GM23248 (cell line): ENCODE results near the gene MYO3A. TPM values are rescaled to one million over a fixed set of nuclear protein-coding genes. Genes with fewer than 3 reads are reported as not detected.

Experiments used
- DNase-seq: peaks from one replicate; pipeline ENCODE4 v3.0.0-alpha.2; 2015
- H2AFZ ChIP-seq: fragments of 200-600 bp; sonication (generic); 2 replicates; pipeline ENCODE4 v1.6.1; 2016; ENCODE audit warnings: antibody characterized with exemption
- H3F3A ChIP-seq: fragments of 200-600 bp; sonication (generic); 2 replicates; pipeline ENCODE4 v1.6.1; 2016; ENCODE audit warnings: mild to moderate bottlenecking, antibody characterized with exemption, mixed run types; ENCODE audit not compliant: insufficient read depth
- H3K27ac ChIP-seq: fragments of 200-600 bp; sonication (generic); 2 replicates; pipeline ENCODE4 v1.5.1; 2016; ENCODE audit warnings: mild to moderate bottlenecking
- H3K27me3 ChIP-seq: fragments of 200-600 bp; sonication (generic); replicated peaks from 2 replicates; pipeline ENCODE4 v1.6.1; 2016; ENCODE audit warnings: mild to moderate bottlenecking; ENCODE audit not compliant: insufficient read depth
- H3K36me3 ChIP-seq: fragments of 200-600 bp; sonication (generic); 2 replicates; pipeline ENCODE4 v1.6.1; 2016; ENCODE audit warnings: low read depth, mild to moderate bottlenecking
- H3K4me1 ChIP-seq: fragments of 200-600 bp; sonication (generic); 2 replicates; pipeline ENCODE4 v1.6.1; 2016; ENCODE audit warnings: mild to moderate bottlenecking; ENCODE audit not compliant: insufficient read depth
- H3K4me2 ChIP-seq: fragments of 200-600 bp; sonication (generic); one replicate; pipeline ENCODE4 v1.6.1; 2016; ENCODE audit warnings: mild to moderate bottlenecking; ENCODE audit not compliant: unreplicated experiment
- H3K4me3 ChIP-seq: fragments of 200-600 bp; sonication (generic); 2 replicates; pipeline ENCODE4 v1.5.1; 2016; ENCODE audit warnings: mild to moderate bottlenecking
- H3K79me2 ChIP-seq: fragments of 200-600 bp; sonication (generic); 2 replicates; pipeline ENCODE4 v1.6.1; 2016; ENCODE audit warnings: mild to moderate bottlenecking; ENCODE audit not compliant: insufficient read depth
- H3K9ac ChIP-seq: fragments of 200-600 bp; sonication (generic); 2 replicates; pipeline ENCODE4 v1.6.1; 2016; ENCODE audit warnings: mild to moderate bottlenecking
- H3K9me2 ChIP-seq: fragments of 200-600 bp; sonication (generic); 2 replicates; pipeline ENCODE4 v1.6.1; 2016; ENCODE audit warnings: mixed run types, mild to moderate bottlenecking, moderate library complexity; ENCODE audit not compliant: insufficient read depth
- H3K9me3 ChIP-seq: fragments of 200-600 bp; sonication (generic); one replicate; pipeline ENCODE4 v1.6.1; 2017; ENCODE audit warnings: low read depth
- H4K20me1 ChIP-seq: fragments of 200-600 bp; sonication (generic); 2 replicates; pipeline ENCODE4 v1.6.0; 2016; ENCODE audit not compliant: insufficient read depth
- EZH2 ChIP-seq: fragments of 200-600 bp; sonication (generic); IDR thresholded peaks from 2 replicates; pipeline ENCODE4 v1.6.1; 2018; ENCODE audit warnings: antibody characterized with exemption, mild to moderate bottlenecking; ENCODE audit not compliant: insufficient read depth, poor library complexity, severe bottlenecking
- EZH2phosphoT487 ChIP-seq: fragments of 200-600 bp; sonication (generic); IDR thresholded peaks from 2 replicates; pipeline ENCODE4 v1.6.1; 2018; ENCODE audit warnings: antibody characterized with exemption, moderate library complexity, mild to moderate bottlenecking, low read depth; ENCODE audit not compliant: insufficient read depth
- WGBS, 2 experiments: methylation state at CpG; one replicate each; pipeline ENCODE4 v1.1.6; 2015 to 2017; ENCODE audit warnings: low lambda C conversion rate in 2 of 2, low coverage in 1 of 2; ENCODE audit errors: missing lambda C conversion rate in 2 of 2; 5-methylcytosine and 5-hydroxymethylcytosine counted together
- in situ Hi-C: fragments of 300-500 bp; cut with MboI; formaldehyde crosslinking; loops from 2 replicates; pipeline ENCODE4 v1.15.0; 2020
- polyA plus RNA-seq: library from polyadenylated mRNA; unstranded; fragments of >200 nt; fragmentation: Nextera tagmentation; extraction: Ambion mirVana; gene quantifications from 2 replicates; pipeline ENCODE4 v1.2.1, GENCODE V29; 2016
- total RNA-seq: library from RNA; depleted of rRNA; stranded (reverse); fragments of >200 nt; shearing (Covaris generic); gene quantifications from 2 replicates; pipeline ENCODE4 v1.2.3, GENCODE V29; 2014

Gene MYO3A
- total and polyA plus RNA-seq, 2 experiments from 2014 or later, result not detected

- H3K79me2 ChIP-seq, result no peaks in the 10 kb centered on the region
- no peak overlapping the region for H3K27ac ChIP-seq
- no peak for DNase-seq
- TF ChIP-seq EZH2 (no peak), EZH2phosphoT487 (no peak)
- H3K9me3 ChIP-seq, result no peaks in the 10 kb centered on the region
- H3K36me3 ChIP-seq, result no peaks in the 10 kb centered on the region
- no peaks in the 10 kb centered on the region for H4K20me1 ChIP-seq
- 4 to 12% methylated on average over 7 to 9 of the region's 9 CpGs for WGBS, 2 experiments
- H3K4me1 ChIP-seq, result no peaks in the 10 kb centered on the region
- H3K9me2 ChIP-seq, result no peaks in the 10 kb centered on the region
- in situ Hi-C loops, result no loop called here
- no peak overlapping the region for H2AFZ ChIP-seq
- H3K4me2 ChIP-seq, result no peak overlapping the region
- no peak overlapping the region for H3K4me3 ChIP-seq
- H3F3A ChIP-seq, result no peaks in the 10 kb centered on the region
- no peak overlapping the region for H3K9ac ChIP-seq
- peaks cover 60% of the 10 kb centered on the region for H3K27me3 ChIP-seq
These were observed 287.5 kb downstream of the MYO3A start for GRCh38 chr10:26221541-26221940.

- Histone ChIP-seq H3K9me2 (no peaks in the 10 kb centered on the region), H3K9ac (no peak overlapping the region), H3K79me2 (no peaks in the 10 kb centered on the region), H3K4me3 (no peak overlapping the region), H3K27me3 (peaks cover 49% of the 10 kb centered on the region), H3K36me3 (no peaks in the 10 kb centered on the region), H3K4me2 (no peak overlapping the region), H4K20me1 (no peaks in the 10 kb centered on the region), H3K27ac (no peak overlapping the region), H3K9me3 (no peaks in the 10 kb centered on the region), H3K4me1 (no peaks in the 10 kb centered on the region), H2AFZ (no peak overlapping the region), H3F3A (no peaks in the 10 kb centered on the region)
- no peak for TF ChIP-seq EZH2phosphoT487
- TF ChIP-seq EZH2, result no peak
- in situ Hi-C loops, result no loop called here
- 14 to 20% methylated on average over 3 of the region's 3 CpGs for WGBS, 2 experiments
- no peak for DNase-seq
These were observed 288.5 kb downstream of the MYO3A start for GRCh38 chr10:26222563-26222962.

DNA sequence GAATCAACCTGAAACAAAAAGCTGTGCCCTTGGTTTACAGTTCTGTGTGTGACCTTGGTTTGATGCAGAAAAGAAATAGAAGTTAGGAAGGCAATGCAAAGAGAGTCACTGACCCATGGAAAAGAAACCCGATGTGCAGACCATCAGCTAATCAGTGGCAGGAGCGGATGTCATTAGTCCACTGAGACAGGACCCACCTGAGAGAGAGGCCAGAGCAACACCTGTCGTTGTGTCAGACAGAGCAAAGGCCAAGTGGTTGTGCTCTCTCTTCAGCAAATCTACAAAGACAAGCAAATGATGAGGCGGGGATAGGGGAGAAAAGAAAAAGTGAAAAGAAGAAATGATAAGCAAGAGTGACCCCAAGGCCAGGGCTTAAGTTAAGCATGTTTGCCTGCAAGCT lies 291.3 kb downstream of the MYO3A start:
- Histone ChIP-seq H3K4me2 (no peak overlapping the region), H3K4me3 (no peak overlapping the region), H3K9me2 (no peaks in the 10 kb centered on the region), H3K4me1 (no peaks in the 10 kb centered on the region), H3K36me3 (no peaks in the 10 kb centered on the region), H4K20me1 (no peaks in the 10 kb centered on the region), H3K27me3 (peaks cover 22% of the 10 kb centered on the region), H3K79me2 (no peaks in the 10 kb centered on the region), H3K27ac (no peak overlapping the region), H2AFZ (no peak overlapping the region), H3K9ac (no peak overlapping the region), H3F3A (no peaks in the 10 kb centered on the region), H3K9me3 (no peaks in the 10 kb centered on the region)
- no peak for DNase-seq
- in situ Hi-C loops, result no loop called here
- 21 to 23% methylated on average over 4 of the region's 4 CpGs for WGBS, 2 experiments
- no peak for TF ChIP-seq EZH2
- no peak for TF ChIP-seq EZH2phosphoT487

DNA sequence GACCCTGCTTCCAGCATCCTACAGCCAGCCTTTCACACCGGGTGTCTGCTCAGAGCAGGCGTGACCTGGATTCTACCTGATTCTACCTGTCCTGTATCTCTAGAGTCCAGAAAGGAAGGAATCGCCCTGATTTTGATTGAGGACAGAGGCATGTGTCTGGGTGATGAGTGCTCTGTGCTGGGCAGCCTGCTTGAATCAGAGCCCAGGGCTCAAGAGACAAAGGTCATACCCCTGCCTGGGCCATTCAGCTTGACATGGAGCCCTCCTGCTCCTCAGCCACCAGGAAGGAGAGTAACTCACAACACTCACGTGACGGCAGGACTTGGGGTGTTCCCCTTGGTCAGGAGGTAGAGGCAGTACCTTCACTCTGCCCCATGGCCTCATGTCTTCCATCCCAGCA lies 293.8 kb downstream of the MYO3A start:
- no peaks in the 10 kb centered on the region for H3K36me3 ChIP-seq
- H3K4me3 ChIP-seq, result no peak overlapping the region
- DNase-seq, result no peak
- TF ChIP-seq EZH2 (no peak), EZH2phosphoT487 (no peak)
- no peaks in the 10 kb centered on the region for H3K9me2 ChIP-seq
- H2AFZ ChIP-seq, result no peak overlapping the region
- in situ Hi-C loops, result no loop called here
- 47 to 52% methylated on average over 5 of the region's 5 CpGs for WGBS, 2 experiments
- no peak overlapping the region for H3K27ac ChIP-seq
- H3K9me3 ChIP-seq, result no peaks in the 10 kb centered on the region
- no peaks in the 10 kb centered on the region for H3K4me1 ChIP-seq
- no peak overlapping the region for H3K9ac ChIP-seq
- H3K79me2 ChIP-seq, result no peaks in the 10 kb centered on the region
- no peak overlapping the region for H3K4me2 ChIP-seq
- no peaks in the 10 kb centered on the region for H3F3A ChIP-seq
- no peaks in the 10 kb centered on the region for H4K20me1 ChIP-seq
- 0 out of 2 replicates have a peak, but pooled peaks cover 3% of the 10 kb centered on the region for H3K27me3 ChIP-seq

GRCh38 chr10:26232174-26232573 lies 298.1 kb downstream of the MYO3A start:
- no peaks in the 10 kb centered on the region for H3K4me1 ChIP-seq

More at GRCh38 chr10:26232174-26232573, 298.1 kb downstream of the MYO3A start:
- in situ Hi-C loops, result no loop called here
- WGBS, 2 experiments, result 25 to 32% methylated on average over 5 of the region's 5 CpGs
- no peak overlapping the region for H3K4me2 ChIP-seq
- TF ChIP-seq EZH2phosphoT487 (no peak), EZH2 (no peak)
- H3K4me3 ChIP-seq, result no peak overlapping the region
- H3F3A ChIP-seq, result no peaks in the 10 kb centered on the region
- no peaks in the 10 kb centered on the region for H3K36me3 ChIP-seq
- no peak for DNase-seq
- no peaks in the 10 kb centered on the region for H3K9me3 ChIP-seq
- H3K9me2 ChIP-seq, result no peaks in the 10 kb centered on the region
- H3K27me3 ChIP-seq, result peaks cover 5% of the 10 kb centered on the region; the same call in 1 of the 2 replicates
- no peak overlapping the region for H2AFZ ChIP-seq
- H3K27ac ChIP-seq, result no peak overlapping the region
- H3K79me2 ChIP-seq, result no peaks in the 10 kb centered on the region
- no peaks in the 10 kb centered on the region for H4K20me1 ChIP-seq
- no peak overlapping the region for H3K9ac ChIP-seq
